HuH-7 (cell line): ENCODE results near the gene ENPP4.
"Not testable (repeated sequence)": the region's sequence is repeated elsewhere in the genome, so short reads cannot be mapped to it uniquely, and the experiment has no call there.

Experiments
- DNase-seq: peaks from one replicate; pipeline ENCODE4 v3.0.0; 2011; ENCODE audit warnings: low spot score

The ENPP4 gene

GRCh38 chr6:46130666-46131065 lies 877 bp downstream of the ENPP4 start:
- no peak for DNase-seq

GRCh38 chr6:46131291-46131690 lies 1.5 kb downstream of the ENPP4 start:
- not testable (repeated sequence) for DNase-seq

GRCh38 chr6:46134216-46134615 lies 4.4 kb downstream of the ENPP4 start:
- DNase-seq: no peak

- DNase-seq: no peak
These were observed 5.4 kb downstream of the ENPP4 start for GRCh38 chr6:46135176-46135575.

GRCh38 chr6:46136831-46137230 lies 7.0 kb downstream of the ENPP4 start:
- DNase-seq: no peak

- DNase-seq: no peak
These were observed 7.6 kb downstream of the ENPP4 start for GRCh38 chr6:46137387-46137786.

- DNase-seq: no peak
These were observed 8.5 kb downstream of the ENPP4 start for GRCh38 chr6:46138281-46138680.

- no peak for DNase-seq
These were observed 14.5 kb downstream of the ENPP4 start for GRCh38 chr6:46144270-46144669.

- not testable (repeated sequence) for DNase-seq
These were observed 19.3 kb downstream of the ENPP4 start for GRCh38 chr6:46149066-46149465.

- no peak for DNase-seq
These were observed 26.9 kb downstream of the ENPP4 start for GRCh38 chr6:46156701-46157100.

- no peak for DNase-seq
These were observed 29.4 kb downstream of the ENPP4 start for GRCh38 chr6:46159229-46159628.

GRCh38 chr6:46160102-46160501 lies 30.3 kb downstream of the ENPP4 start:
- DNase-seq: no peak

GRCh38 chr6:46170357-46171289 lies 40.8 kb downstream of the ENPP4 start, which contains the start of gene ENPP5:
TSS of gene ENPP5 (minus strand) at chr6:46170980. CDS start at chr6:46168262, 2,718 bp downstream.
- peak; percentile 78 for DNase-seq

- no peak for DNase-seq
These were observed 42.4 kb downstream of the ENPP4 start for GRCh38 chr6:46172176-46172575.

GRCh38 chr6:46174904-46175303 lies 45.1 kb downstream of the ENPP4 start:
- no peak for DNase-seq

- DNase-seq: no peak
These were observed 45.7 kb downstream of the ENPP4 start for GRCh38 chr6:46175446-46175845.

GRCh38 chr6:46175976-46176375 lies 46.2 kb downstream of the ENPP4 start:
- no peak for DNase-seq

- DNase-seq: no peak
These were observed 54.3 kb downstream of the ENPP4 start for GRCh38 chr6:46184114-46184513.

GRCh38 chr6:46186583-46186982 lies 56.8 kb downstream of the ENPP4 start:
- no peak for DNase-seq

GRCh38 chr6:46189726-46190125 lies 59.9 kb downstream of the ENPP4 start:
- no peak for DNase-seq

- no peak for DNase-seq
These were observed 61.1 kb downstream of the ENPP4 start for GRCh38 chr6:46190889-46191288.

GRCh38 chr6:46191961-46192360 lies 62.2 kb downstream of the ENPP4 start:
- no peak for DNase-seq
